ENCODE results near the gene CDK6.

Gene CDK6

DNA sequence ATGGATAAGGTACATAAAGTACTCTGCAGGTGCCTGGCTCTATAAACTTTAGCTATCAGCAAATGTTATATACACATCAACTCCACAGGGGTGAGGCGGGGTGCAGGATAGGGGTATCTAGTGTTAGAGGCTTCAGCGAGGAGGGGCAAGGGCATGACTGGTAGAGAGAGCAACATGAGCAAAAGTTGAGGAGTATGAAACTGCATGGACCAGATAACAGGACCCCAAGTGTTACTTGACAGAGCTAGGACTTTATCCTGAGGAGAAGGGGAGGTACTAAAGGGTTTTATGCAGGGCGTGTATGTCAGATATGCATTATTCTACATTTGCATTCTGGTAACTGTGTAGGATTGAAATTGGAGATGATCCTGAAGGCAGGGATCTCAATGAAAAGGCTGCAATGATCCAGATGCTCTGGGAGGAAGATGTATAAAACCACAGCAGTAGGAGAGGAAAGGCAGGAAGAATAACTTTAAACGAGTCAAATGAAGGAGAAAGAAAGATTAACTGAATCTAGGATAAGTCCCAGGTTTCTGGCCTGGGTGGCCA lies 136.3 kb downstream of the CDK6 start:
- no peak for DNase-seq

DNA sequence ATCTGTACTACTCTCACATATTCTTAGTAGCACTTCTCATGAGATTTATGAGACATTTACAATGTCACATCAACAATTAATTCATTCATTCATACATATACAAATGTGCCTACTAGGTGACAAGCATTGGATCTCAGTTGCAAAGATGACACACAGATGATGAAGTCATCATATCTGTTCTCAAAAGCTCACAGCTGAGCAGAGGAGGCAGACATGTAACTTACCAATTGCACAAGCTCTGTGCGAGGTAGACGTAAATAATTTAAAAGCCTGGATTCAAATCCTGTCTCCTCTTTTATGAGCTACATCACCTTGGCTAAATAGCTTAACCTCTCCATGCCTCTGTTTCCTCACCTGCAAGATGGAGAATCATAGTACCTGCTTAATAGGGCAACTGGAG lies 136.8 kb downstream of the CDK6 start:
- DNase-seq, result no peak

DNA sequence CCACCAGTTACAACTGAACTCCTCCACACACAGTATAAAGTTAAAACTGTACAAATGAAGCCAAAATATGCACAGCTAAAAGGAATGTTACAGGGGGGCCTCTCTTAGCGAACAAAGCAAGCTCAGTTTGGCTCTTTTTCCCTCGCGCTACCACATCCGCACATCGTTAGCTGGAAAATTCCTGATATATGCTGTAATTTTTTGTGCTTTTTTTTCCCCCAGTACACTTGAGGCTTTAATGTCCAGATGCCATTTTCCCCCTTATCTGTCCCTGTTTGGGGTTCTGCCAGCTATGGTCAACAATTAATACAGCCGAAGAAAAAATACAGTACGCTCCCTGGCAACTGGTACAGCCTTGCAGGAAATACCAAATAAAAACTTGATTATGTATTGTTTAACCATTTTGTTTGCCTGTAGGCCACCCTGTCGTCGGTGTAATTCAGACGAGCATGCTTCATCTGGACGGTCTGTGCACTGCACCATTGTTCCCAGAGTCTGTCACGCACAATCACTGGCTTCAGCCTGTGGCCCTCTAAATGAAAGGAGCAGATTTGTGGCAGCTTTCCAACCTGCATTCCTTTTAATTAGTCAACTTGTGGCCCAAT lies 138.0 kb downstream of the CDK6 start:
- no peak for DNase-seq

- DNase-seq, result no peak
Observed at GRCh38 chr7:92697414-92697813, 139.0 kb downstream of the CDK6 start.

DNA sequence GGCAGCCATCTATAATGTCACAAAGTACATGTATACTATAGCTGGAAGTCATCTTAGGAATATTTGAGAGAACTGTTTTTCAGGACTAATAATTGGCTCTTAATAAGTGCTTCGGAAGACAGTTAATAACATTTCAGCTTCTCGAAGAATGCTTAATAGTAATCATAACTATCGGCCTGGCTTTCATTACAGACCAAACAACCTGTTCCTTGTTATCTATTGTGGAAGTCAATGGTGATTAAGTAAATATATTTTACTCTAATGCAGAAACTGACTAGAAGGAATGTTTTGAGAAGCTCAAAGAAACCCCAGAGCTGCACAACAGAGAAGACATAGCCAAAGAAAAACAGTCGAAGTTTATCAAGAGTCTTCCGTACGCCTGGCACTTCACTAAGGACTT lies 139.4 kb downstream of the CDK6 start:
- DNase-seq, result no peak

GRCh38 chr7:92696584-92696983 lies 139.8 kb downstream of the CDK6 start:
- no peak for DNase-seq

DNA sequence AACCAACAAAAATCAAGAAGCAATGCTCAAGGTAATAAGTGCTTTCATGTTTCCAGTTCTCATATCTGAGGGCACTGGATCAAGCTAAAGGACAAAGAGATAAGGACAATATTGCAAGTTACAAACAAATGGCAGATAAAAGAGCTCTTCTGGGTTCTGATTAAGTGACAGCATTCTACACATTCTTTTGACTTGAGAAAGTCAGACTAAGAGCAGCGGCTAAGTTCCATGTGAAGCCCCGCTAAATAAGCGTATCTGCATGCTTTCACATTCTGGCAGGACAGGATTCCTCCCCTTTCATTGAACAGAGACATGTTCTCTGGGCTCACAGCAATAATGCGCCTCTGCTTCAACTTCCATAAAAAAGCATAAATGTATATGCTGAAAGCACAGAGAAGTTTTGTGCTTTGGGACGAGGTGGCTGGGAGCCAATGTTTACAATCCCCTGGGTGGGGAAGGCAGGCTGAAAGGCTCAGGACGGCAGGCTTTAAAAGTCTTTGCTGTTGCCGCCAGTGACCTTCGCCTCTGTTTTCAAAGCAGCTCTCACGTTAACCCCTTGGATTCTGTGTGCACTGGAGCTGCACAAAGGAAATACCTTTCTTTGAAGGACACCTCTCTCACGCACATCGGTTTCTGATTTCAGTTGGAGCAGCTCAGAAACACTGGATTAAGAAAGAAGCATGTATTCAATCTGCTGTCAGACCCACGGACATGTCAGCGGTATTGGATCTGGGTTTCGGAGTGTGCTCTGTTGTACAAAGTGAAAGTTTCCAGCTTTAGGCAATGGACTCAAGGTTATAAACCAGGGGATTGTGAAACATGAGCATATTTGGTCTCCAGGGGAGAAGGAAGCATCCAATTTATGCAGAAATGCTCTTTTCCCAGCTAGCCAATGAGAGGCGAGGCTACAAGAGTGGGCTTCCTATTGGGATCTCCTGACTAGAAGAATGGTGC lies 140.8 kb downstream of the CDK6 start:
- DNase-seq, result no peak

DNA sequence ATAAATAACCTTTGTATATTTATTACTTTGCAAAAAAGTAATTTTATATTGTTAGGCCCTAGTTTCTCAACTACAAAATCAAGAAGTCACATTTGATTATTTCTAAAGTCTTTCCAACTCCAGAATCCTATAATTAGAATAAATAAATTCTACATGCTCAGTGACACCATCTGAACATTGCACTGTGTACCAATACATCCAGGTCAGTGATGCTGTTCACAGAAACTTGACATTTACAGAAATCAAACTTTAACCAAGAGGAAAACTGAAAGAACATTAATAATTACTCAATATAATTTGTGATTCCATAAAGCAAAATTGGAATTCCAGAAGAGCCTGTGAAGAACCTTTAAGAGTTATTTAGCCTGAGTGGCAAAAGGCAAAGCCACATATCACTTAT lies 142.2 kb downstream of the CDK6 start:
- no peak for DNase-seq

- no peak for DNase-seq
Observed at GRCh38 chr7:92693519-92693918, 142.9 kb downstream of the CDK6 start.

- DNase-seq, result no peak
Observed at GRCh38 chr7:92691578-92691977, 144.8 kb downstream of the CDK6 start.

DNA sequence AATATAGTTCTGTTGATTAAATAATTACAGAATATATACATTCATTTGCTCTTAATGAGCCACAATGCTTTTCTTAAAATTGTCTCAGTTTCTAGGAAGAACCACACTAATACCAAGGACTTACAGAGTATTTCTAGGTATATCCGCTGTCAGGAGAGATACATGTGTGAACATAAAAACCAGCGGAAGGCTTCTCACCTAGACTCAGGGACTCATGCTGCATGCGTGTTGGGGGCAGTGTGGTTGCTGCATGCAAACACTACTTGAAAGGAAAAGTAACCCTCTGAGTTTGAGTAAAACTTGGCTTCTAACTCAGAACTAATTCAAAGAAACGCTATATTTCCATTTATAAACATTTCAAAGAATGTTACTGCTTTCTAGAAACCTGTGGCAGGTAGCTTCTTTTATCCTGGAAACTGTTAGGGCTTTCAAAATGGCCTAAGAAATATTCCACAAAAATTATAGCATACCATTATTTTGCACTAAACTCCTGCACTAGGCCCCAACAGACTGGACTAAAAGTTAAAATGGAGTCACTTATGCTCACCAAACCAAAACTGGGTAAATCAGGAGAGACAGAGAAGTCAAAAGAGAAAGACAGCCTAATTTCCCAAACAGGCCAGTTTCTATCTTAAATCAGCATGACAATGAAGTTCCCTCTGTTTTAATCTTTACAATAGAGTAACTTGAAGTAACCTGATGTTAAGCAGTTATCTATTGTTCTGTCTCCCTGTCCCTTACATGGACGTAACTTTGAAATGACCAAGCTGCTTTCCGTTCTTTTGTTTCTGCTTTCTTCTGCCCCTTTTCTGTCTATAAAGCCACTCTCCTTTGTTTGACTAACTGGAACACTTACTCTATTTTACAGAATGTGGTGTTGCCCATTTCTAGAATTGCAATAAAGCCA lies 151.0 kb downstream of the CDK6 start:
- no peak for DNase-seq

DNA sequence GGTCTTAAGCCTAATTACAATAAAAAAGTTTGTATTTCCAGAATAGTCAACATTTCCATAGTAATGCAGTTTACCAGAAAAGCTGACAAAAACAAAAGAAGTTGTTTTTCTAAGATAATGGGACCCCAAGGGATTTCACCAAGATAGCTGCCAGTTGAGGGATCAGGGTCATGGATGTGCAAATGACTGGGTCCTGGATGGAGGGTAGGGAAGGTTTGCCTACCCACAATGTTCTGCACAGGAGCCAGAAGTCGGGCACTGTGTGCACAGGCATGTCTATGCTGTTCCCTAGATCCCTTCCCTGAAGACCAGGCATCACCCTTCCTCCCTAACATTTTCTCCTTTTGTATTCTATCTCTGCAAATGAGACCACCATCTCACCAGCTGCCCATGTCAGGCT lies 152.1 kb downstream of the CDK6 start:
- no peak for DNase-seq

DNA sequence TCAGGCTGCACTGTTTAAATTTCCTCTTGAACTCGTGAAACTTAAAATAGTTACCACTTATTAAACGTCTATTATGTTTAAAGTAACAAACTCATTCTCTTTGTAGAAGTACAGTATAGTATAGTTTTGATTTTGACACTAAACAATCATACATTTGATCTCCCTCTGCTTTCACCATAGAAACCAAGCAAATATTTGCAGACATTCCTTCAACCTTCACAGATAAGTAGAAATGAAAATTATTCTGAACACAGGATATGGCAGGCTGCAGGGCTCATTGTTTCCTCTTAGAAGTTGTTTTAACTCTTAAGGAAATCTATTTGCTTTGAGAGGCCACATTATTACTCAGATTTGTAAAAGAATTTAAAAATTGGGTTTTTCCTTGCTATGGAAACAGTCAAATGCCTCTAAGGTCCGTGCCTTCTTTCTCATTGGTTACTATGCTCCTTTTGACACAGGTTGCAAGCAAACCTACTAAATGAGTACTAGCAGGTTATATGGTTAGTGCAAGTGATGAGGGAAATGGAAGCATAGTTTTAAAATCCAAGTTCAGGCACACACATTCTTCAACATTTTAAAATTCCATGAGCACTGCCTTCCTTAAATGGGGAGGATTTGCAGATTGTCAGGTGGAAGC lies 153.4 kb downstream of the CDK6 start:
- no peak for DNase-seq

GRCh38 chr7:92682330-92682729 lies 154.0 kb downstream of the CDK6 start:
- no peak for DNase-seq

- no peak for DNase-seq
Observed at GRCh38 chr7:92681633-92682032, 154.7 kb downstream of the CDK6 start.

DNA sequence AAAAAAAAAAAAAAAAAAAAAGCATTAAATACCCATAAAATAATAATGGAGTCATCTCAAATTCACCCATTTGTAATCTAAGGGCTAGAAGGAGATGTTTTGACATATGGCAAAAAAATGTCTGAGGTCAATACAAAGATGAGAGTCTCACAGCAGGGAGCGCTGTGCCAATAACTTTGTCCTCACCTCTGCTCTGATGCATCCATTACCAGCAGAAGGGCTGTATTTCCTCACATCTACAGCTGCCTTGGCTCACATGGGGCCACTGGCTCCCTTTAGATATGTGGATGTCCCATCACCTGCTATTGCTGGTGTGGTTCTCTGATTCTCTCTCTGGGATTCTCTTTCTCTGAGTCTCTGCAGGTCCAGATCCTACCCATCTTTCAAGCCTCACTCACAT lies 155.9 kb downstream of the CDK6 start:
- DNase-seq, result no peak

DNA sequence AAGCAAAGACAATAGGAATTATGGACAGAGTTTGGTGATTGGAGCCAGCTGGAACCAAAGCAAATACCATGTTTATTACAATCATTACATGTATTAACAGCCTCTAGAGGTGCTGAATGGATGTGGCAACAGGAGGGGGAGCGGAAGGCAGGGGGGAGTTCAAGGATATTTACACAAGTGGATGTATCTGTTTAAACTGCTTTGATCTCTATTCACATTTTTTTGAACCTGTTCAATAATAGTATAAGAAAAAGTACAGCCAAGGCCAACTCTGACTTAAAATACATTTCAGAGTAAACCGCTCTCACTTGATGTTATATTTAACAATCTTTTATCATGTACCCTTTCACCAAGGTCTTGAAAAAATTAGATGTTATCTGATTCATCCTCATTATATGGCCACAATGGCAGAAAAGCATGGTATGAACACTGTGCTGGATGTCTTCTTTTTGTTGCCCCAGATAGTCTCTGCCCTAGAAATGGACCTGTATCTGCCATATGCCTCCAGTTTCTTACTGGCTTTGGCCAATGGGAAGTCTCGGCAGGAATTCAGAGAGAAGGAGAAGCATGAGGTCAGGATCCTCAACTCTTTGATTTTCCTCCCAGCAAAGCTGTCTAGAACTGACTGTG lies 158.0 kb downstream of the CDK6 start:
- DNase-seq, result no peak

DNA sequence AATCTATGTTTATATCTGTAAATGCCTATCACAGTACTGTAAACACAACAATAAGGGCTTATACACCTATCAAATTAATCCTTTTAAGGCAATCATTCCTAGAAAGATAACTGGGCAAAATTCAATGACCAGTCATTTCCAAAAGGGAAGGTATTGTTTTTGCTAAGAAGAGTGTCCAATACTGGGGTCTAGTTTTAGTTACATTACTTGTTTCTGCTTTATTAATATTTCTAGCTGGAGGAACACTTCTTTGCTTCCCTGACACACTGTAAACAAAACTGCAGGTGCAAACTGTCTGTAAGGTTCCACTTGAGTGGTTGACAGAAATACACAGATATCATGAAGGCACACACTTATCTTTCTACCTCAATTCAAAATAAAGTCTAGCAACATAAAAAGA lies 162.0 kb downstream of the CDK6 start:
- DNase-seq, result no peak

DNA sequence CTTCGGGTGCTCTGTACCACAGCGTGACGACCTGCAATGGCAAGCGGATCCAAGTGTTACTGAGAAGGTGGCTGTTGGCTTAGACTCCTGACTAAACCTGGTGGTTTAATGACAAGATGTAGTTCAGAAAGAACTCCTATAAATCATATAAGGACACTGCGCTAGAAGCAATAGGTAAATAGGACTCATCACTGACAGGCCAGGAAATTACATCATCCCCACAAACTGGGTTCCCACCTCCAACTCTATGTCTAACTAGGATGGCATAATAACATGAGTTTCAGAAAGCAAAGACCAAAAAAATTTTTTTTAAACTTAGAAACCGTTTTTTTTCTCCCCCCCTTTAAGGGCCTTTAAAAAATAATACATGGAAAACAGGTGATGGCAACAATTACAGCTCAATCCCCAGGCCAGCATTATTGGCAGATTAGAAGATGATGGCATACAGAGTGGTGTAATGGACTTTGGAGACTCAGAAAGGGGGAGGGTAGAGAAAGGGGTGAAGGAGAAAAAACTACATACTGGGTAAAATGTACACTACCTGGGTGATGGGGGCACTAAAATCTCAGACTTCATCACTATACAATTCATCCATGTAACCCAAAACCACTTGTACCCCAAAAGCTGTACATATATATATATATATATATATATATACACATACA lies 164.7 kb downstream of the CDK6 start:
- DNase-seq, result no peak

GRCh38 chr7:92670204-92670851 lies 166.0 kb downstream of the CDK6 start:
- DNase-seq, result no peak

DNA sequence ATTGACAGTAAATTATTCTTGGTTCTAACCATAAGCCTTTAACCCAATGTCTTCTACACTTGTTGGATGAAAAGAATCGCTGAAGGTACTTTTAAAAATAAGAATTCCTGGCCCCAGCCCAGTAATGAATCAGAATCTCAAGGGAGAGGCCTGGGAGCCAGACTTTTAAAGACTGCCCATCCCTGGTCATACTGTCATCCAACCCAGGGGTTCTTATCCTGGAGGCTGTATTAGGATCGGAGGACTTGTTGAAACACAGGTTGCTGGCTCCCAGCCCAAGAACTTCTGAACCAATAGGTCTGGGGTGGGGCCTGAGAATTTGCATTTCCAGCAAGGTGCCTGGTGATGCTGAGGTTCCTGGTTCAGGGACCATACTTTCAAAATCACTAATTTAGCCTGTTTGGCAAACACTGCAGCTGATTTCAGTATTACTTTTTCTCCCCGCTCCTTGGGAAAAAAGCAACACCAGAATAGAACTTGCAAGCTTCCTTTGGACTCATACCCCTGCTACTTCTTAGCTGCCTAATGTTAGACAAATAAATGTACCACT lies 166.7 kb downstream of the CDK6 start:
- no peak for DNase-seq
